Right lobe of liver (tissue), 4 donors: ENCODE results near the gene OR2AK2.

Experiments
- CTCF ChIP-seq, 4 donors: fragments of 200-600 bp in 3 of 4; fragments of 450-650 bp in 1 of 4; IDR thresholded peaks; one replicate each; pipeline versions ENCODE4 v1.5.1 to v1.8.0; 2016 to 2022; ENCODE audit warnings: antibody characterized with exemption in 4 of 4, mild to moderate bottlenecking in 2 of 4
- POLR2A ChIP-seq: fragments of 450-650 bp; IDR thresholded peaks from one replicate; pipeline ENCODE4 v1.6.1; 2017; ENCODE audit warnings: antibody characterized with exemption, mild to moderate bottlenecking
- donor health status: DM: no; HTN: no; CAD: no.
- donor health status: DM: no; HTN: no; CAD: no.
- donor health status: DM: no; HTN: yes; CAD: no.

GRCh38 chr1:247953408-247953807, 11.6 kb upstream of the OR2AK2 start:
- no peak for TF ChIP-seq POLR2A
- TF ChIP-seq CTCF (IDR thresholded peaks at IDR 0.05): no peak
